ENCODE results near the gene NUMB.

Gene NUMB

DNA sequence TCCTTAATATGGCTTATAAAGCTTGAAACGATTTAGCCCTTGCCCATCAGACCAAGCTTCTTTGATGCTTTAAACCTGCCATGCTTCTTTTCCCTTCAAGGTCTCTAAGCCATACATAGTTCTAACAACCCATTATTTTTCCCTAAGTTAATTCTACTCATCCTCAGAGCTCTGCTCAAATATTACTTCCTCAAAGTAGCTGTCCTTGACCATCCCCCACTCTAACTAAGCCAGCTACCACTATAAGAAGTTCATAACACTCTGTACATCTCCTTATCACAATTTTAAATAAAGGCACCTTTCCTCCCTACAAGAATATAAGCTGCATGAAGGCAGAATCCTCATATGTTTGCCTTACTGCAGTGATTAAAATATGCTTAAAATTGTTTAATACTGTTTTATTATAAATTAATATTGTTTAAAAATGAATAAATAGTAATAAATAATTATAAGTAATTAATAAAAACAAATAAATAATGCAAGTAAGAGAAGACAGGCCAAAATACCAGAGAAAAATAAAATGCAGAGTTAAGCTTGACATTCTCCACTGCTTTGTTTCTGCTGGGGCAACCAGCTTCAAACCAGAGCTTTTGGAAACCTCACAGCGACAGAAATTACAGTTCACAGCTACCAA is 76.8 kb downstream of the NUMB start:
- DNase-seq (ENCODE audit: low read depth), result no peak
- H3K4me3 ChIP-seq (ENCODE audit: low read depth, low read length), result no peak overlapping the region
- TF ChIP-seq CTCF (IDR thresholded peaks at IDR 0.05; ENCODE audit: low read depth, low read length, missing control alignments), result no peak

DNA sequence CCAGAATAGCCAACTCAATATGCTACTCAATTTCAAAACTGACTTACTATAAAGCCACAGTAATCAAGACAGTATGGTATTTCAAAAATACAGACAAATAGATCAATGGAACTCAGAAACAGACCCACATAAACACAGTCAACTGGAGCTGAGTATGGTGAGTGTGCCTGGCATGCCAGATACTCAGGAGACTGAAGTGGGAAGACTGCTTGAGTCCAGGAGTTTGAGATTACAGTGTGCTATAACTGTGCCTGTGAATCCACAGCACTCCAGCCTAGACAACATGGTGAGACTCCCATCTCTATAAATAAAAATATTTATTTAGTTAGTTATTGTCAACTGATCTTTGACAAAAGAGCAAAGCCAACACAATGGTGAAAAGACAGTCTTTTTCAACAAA is 81.8 kb downstream of the NUMB start:
- no peak for TF ChIP-seq CTCF (IDR thresholded peaks at IDR 0.05; ENCODE audit: low read depth, low read length, missing control alignments)
- no peak for DNase-seq (ENCODE audit: low read depth)

DNA sequence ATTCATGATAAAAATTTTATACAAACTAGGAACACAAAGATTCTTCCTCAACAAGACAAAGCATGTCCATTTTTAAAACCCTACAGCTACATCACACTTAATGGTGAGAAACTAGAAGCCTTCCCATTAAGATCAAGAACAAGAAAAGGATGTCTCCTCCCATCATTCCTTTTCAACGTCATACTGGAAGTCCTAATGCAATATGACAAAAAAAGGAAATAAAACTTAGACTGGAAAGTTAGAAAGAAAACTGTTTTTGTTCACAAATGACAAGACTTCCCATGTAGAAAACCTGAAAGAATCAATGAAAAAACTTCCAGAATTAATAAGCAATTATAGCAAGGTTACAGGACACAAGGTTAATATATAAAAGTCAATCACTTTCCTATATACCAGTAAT is 82.5 kb downstream of the NUMB start:
- H3K4me3 ChIP-seq (ENCODE audit: low read depth, low read length), result no peak overlapping the region
- no peak for DNase-seq (ENCODE audit: low read depth)
- no peak for TF ChIP-seq CTCF (IDR thresholded peaks at IDR 0.05; ENCODE audit: low read depth, low read length, missing control alignments)

More for the DNA sequence above, 81.8 kb downstream of the NUMB start:
- no peak overlapping the region for H3K4me3 ChIP-seq (ENCODE audit: low read depth, low read length)

DNA sequence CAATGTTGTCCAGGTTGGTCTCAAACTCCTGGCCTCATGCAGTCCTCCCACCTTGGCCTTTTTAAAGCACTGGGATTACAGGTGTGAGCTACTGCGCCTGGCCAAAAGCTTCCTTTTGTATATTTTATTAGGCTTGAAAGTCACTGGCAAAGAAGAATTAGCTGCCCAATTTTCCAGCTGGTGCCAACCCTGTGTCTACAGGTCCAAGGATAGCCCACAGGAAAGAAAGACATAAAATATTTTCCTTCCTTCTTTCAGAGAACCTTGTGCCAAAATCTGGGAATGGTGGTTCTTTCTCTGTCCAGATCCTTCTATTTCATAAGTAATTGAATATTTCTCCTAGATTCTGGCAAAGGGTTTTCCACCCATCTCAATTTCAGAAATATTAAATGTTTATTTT is 84.1 kb downstream of the NUMB start:
- DNase-seq (ENCODE audit: low read depth), result no peak
- no peak for TF ChIP-seq CTCF (IDR thresholded peaks at IDR 0.05; ENCODE audit: low read depth, low read length, missing control alignments)
- no peak overlapping the region for H3K4me3 ChIP-seq (ENCODE audit: low read depth, low read length)

DNA sequence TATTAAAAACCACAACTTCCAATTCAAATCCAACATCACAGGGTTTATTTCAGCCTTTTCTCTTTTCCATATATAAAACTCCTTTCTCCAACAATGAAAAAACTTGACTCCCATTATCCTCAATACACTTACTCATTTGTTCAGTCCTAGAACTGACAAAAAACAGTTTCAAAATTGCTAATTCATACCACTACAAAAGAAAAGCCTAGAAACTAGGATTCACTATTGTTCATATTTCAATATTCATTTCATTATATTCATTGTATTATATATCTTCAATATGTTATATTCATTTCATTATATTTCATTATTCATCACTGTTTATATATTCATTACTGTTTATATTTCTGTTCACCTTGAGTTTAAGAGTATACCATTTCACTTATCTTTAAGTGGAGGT is 85.8 kb downstream of the NUMB start:
- TF ChIP-seq CTCF (IDR thresholded peaks at IDR 0.05; ENCODE audit: low read depth, low read length, missing control alignments), result no peak
- H3K4me3 ChIP-seq (ENCODE audit: low read depth, low read length), result no peak overlapping the region
- no peak for DNase-seq (ENCODE audit: low read depth)

DNA sequence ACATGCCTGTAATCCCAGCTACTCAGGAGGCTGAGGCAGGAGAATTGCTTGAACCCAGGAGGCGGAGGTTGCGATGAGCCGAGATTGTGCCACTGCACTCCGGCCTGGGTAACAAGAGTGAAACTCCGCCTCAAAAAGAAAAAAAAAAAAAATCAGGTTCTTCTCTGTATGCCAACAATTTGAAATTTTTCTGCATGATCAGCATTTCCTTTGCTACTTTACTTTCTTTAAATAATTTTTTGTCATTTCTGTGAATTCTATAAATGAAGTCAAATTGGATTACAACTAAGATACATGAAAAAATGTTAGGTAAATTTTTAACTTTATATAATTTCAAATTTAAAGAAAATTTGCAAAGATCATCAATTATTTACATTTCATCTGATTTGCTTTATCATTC is 87.8 kb downstream of the NUMB start:
- DNase-seq (ENCODE audit: low read depth), result no peak

More for the DNA sequence above, 87.8 kb downstream of the NUMB start:
- H3K4me3 ChIP-seq (ENCODE audit: low read depth, low read length), result no peak overlapping the region
- no peak for TF ChIP-seq CTCF (IDR thresholded peaks at IDR 0.05; ENCODE audit: low read depth, low read length, missing control alignments)
